SK-MEL-5 (cell line): ENCODE data around the gene THOC2. TPM values are rescaled to one million over a fixed set of nuclear protein-coding genes. Genes with fewer than 3 reads are reported as not detected.
"Not testable (repeated sequence)": the region's sequence is repeated elsewhere in the genome, so short reads cannot be mapped to it uniquely, and the experiment has no call there.

Experiments used
- DNase-seq: peaks from one replicate; pipeline ENCODE4 v3.0.0-alpha.2; 2016; ENCODE audit warnings: low read depth, low spot score
- in situ Hi-C: cut with HindIII; loops from 2 replicates; pipeline ENCODE4 v1.10.0; 2016; ENCODE audit warnings: low sequenced_read_pairs, high pct_unique_total_duplicates, low pct_unique_long_range_greater_than_20kb
- total RNA-seq: library from RNA; depleted of rRNA; stranded (reverse); fragments of >200 nt; shearing (Covaris generic); gene quantifications from 2 replicates; pipeline ENCODE4 v1.2.3, GENCODE V29; 2014

Gene THOC2
- total RNA-seq, 1 experiment from 2014 or later, result 59.7 TPM

DNA sequence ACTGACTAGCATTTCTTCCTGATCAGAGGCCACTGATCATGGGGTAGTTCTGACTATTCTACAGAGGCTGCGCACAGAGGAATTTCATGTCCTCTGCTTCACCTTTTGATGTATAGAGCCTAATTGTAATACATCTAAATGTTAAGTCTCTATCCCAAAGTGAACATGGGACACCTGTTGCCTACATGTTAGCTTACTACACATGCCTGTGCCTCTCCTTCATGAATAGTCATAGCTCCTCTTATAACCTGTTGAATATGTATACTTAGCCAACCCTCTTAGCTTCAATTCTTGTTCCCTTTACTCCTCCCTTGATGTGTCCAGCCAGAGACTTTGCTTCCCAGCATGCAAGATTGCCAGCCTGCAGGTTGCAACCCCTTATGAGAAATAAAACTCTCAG, 9.6 kb upstream of the THOC2 start:
- in situ Hi-C loops, result no loop called here
- no peak for DNase-seq

DNA sequence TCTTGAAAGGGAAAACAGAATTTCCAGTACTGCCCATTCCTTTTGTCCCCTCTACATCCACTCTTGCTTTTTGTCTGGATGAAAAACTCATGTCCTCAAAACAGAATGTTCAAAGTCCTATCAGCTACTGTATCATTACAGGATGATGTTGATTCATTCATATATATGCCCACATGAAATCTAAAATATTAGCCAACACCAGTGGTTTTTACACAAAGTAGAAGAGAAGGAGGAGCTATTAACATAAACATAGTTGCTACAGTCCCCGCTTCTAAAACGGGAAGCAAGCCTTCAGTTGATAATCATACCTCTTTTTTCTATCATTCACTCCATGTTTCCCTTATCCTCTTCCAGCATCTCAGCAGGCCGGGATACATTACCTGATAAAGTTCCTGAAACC, 7.7 kb upstream of the THOC2 start:
- no peak for DNase-seq
- in situ Hi-C loops, result no loop called here

DNA sequence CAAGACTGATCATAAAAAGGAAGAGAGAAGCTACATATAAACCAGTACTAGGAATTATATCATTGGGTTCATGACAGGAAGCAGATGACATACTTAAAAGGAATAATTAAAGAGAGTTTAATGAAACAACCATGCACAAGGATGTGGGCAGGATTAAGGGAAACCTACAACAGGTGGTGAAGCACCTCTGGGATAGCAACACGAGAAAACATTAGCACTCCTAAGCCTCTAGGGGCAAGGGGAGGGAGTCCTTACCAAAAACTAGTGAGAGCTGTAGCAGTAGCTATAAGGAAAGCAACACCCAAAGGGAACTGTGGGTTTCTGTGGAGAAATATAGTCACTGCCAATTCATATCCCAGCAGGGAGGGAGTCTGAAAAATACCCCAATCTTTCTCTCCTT, 7.2 kb upstream of the THOC2 start:
- in situ Hi-C loops, result no loop called here
- DNase-seq, result peak; percentile 3

DNA sequence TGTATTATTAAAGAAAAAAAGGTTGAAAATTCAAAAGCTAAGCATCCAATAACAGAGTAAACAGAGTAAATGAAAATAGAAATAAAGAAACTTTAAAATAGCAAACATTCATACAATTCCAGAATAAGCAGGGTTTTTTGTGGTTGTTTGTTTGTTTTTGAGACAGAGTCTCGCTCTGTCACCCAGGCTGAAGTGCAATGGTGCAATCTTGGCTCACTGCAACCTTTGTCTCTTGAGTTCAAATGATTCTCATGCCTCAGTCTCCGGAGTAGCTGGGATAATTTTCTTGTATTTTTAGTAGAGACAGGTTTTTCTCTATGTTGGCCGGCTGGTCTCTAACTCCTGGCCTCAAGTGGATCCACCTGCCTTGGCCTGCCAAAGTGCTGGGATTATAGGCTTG, 6.6 kb upstream of the THOC2 start:
- in situ Hi-C loops, result no loop called here

DNA sequence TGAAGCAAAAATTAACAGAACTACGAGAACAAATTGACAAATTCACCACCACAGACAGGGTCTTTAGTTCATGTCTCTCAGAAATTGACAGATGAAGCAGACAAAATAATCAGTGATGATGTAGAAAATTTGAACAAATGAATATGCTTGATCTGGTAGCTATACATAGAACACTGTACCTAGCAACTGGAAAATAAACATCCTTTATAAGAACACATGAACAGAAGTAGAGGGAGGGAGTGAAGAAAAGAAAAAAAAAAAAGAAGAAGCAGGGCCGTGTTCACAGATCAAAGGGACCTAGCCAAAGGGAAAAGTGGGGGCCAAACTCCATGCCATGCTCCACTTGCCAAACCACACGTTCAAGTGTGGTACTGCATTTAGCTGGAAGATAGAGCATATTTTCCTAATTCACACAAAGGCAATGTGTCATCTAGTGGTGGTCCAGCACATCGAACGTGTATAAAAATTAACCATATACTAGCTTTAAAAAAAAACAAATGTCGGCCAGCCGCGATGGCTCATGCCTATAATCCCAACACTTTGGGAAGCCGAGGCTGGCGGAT, 5.6 kb upstream of the THOC2 start:
- in situ Hi-C loops, result no loop called here
- DNase-seq, result peak; percentile 13

More for the DNA sequence above, 6.6 kb upstream of the THOC2 start:
- no peak for DNase-seq

DNA sequence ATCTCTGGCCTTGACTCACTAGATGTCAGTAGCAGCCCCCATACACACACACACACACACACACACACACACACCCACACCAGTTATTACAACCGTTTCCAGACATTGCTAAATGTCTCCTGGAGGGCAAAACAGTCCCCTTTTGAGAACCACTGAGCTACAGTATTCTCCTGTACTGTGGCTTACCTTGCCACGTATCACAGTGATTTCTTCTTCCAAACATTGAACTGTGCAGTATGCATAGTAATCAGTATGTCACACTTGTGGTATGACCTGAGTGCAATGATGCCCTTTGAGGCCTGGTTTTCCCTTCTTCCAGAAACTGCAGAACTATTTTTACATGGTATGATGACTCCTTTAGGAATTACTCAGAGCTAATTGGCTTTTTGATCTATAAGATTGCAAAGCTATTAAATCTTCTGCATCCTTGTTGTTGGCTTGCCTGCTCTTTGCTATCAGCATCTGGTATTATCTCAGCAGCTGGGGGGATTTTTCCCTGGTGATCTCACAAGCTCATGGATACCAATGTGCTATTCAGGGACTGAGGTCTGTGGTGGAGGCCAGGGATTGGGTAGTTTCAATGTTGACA, 3.6 kb upstream of the THOC2 start:
- in situ Hi-C loops, result no loop called here
- DNase-seq, result peak; percentile 7

DNA sequence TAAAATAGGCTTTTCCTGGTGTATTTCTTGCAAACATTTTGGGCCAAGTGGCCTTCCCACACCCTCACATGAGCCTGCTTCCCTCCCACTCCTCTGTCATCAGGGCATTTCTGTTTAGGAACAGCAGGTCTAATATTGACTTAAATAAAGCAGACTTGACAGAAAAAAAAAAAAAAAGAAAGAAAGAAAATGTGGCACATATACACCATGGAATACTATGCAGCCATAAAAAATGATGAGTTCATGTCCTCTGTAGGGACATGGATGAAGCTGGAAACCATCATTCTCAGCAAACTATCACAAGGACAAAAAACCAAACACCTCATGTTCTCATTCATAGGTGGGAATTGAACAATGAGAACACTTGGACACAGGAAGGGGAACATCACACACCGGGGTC, 2.3 kb upstream of the THOC2 start:
- DNase-seq, in situ Hi-C loops: not testable (repeated sequence)

DNA sequence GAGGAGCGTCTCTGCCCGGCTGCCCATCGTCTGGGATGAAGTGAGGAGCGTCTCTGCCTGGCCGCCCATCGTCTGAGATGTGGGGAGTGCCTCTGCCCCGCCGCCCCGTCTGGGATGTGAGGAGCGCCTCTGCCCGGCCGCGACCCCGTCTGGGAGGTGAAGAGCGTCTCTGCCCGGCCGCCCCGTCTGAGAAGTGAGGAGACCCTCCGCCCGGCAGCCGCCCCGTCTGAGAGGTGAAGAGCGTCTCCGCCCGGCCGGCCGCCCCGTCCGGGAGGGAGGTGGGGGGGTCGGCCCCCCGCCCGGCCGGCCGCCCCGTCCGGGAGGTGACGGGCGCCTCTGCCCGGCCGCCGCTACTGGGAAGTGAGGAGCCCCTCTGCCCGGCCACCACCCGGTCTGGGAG, 1.2 kb upstream of the THOC2 start:
- DNase-seq, in situ Hi-C loops: not testable (repeated sequence)

DNA sequence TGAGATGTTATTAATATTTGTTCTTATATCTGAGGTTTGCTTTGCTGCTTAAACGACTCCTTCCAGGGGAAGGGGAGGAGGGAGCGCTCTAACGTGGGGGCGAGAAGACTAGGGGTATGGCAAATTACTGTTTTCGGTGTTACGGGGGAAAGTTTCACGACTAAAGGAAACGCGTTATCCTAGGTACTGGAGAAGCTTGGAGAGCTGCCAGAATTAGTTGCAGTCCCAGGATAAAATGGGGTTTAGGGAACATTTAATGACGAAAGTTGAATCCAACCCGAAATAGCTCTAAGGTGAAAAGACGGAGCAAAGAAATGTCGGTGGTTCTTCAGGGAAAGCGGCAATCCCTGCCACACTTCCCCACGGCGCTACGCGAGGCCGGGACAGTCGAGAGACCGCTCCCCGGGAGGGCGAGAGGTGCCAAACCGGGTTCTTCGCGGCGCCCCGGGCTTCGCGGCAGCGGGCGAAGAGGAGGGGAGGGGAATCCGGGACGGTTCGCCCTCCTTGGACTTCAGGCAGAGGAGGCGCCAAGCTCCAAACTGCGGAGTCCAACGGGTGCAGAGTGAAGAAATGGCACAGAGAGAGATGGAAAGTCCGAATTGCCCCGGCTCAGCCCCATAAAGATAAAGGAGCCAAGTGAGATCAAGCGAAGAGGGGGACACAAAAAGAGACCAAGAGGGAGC, 724 bp downstream of the THOC2 start:
- in situ Hi-C loops, result no loop called here
- peak; percentile 0 for DNase-seq

DNA sequence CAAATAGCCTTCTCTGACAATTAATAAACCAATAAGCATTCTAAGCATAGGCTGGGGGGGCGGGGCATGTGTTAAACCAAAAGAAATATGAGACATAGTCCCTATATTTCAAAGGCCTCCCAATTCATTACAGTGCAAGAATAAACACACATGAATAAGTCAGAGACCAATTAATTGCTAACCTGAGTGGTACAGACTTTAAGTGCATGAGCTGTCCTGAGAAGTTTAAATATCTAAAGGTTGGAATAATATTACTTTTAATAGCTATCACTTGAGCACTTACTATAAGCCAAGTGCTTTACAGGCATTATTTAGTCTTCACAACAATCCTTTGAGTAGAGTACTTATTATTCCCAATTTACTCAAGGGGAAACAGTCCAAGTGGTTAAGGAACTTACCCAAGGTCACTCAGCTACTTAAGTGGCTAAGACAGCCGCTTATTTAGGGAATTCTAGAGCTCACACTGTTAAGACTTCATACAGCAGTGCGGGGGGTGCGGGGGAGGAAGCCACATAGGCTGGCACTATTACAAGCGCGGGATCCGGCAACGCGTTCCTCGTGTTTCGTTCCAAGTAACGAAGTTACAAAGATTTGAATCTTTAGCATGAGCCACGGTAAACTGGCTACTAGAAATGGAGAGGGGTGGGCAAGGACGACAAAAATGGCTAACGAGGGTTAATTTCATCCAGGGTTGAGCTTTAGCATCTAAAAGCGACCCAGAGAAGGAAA, 1.4 kb downstream of the THOC2 start:
- DNase-seq, result peak; percentile 7

DNA sequence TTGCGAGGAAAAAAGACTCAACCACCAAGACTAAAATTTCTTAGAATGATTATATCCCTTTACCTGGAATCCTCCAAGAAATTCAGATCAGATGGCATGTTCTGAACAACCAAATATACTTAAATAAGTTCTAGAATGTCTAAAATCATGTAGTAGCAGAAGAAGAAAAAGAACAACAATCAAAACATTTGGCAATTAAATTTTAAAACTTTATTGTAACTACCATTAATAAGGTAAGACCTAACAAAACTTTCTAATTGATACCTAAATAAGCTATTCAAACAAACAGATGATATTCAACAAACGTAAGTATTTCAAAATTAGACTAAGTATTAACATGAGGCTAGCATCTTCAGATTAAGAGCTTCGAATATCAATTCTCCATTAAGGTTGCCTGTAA, 4.3 kb downstream of the THOC2 start:
- DNase-seq, result no peak
- in situ Hi-C loops, result no loop called here

More for the DNA sequence above, 1.4 kb downstream of the THOC2 start:
- in situ Hi-C loops, result no loop called here

DNA sequence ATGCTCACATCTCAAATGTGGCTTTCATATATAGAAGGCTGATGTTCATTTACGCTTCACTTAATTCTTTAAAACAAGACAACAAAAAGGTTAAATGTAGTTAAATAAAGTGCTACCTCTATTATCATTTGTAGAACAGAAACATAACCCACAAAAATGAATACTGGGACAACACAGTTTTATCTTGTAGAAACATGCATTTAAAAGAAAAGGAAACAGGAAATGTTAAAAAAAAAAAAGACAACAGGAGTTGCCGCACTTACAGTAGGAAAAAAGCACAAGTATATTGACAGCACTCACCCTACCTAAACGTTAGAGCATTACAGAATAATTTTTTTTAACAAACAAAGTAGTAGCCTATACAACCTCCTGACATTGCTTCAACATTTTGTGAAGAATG, 4.8 kb downstream of the THOC2 start:
- in situ Hi-C loops, result no loop called here
- no peak for DNase-seq

DNA sequence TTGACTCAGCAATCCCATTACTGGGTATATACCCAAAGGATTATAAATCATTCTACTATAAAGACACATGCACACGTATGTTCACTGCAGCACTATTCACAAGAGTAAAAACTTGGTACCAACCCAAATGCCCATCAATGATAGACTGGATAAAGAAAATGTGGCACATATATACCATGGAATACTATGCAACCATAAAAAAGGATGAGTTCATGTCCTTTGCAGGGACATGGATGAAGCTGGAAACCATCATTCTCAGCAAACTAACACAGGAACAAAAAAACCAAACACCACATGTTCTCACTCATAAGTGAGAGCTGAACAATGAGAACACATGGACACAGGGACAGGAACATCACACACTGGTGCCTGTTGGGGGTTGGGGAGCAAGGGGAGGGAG, 10.7 kb downstream of the THOC2 start:
- in situ Hi-C loops, DNase-seq: not testable (repeated sequence)

DNA sequence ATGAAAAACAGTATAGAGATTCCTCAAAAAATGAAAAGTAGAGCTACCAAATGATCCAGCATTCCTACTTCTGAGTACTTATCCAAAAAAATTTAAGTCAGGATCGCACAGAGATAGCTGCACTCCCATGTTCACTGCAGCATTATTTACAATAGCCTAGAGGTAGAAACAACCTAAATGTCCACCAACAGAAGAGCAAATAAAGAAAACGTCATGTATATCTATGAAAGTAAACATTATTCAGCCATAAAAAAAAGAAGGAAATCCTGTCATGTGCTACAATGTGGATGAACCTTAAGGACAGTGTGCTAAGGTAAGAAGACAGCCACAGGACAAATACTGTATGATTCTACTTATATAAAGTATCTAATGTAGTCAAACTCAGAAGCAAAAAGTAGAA, 12.4 kb downstream of the THOC2 start:
- in situ Hi-C loops, result no loop called here

DNA sequence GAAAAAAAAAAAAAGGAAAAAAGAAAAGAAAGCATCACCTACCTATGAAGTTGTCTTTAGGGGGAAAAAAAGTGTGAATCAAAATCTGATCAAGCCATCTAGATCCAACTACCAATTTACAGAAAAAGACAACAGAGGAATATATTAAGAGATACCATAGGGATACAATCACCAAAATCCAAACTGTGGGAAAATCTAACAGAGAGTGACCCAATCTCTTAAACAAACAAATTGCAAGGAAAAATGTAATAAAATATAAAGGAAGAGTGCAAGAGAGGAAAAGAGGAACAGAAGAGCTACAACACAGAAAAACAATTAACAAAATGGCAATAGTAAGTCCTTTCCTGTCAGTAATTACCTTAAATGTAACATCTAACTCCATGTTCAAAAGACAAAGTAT, 19.0 kb downstream of the THOC2 start:
- in situ Hi-C loops, result no loop called here
- no peak for DNase-seq

More for the DNA sequence above, 12.4 kb downstream of the THOC2 start:
- peak; percentile 10 for DNase-seq

DNA sequence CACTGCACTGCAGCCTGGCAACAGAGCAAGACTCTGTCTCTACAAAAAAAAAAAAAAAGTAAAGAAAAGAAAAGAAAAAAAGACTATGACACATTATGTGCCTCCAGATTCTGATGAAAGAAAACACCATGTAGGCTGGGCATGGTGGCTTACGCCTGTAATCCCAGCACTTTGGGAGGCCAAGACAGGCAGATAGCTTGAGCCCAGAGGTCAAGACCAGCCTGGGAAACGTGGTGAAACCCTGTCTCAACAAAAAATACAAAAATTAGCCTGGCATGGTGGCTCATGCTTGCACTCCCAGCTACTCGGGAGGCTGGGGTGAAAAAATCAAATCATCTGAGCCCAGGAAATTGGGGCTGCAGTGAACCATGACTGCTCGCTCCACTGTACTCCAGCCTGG, 19.4 kb downstream of the THOC2 start:
- no peak for DNase-seq
- in situ Hi-C loops, result no loop called here

DNA sequence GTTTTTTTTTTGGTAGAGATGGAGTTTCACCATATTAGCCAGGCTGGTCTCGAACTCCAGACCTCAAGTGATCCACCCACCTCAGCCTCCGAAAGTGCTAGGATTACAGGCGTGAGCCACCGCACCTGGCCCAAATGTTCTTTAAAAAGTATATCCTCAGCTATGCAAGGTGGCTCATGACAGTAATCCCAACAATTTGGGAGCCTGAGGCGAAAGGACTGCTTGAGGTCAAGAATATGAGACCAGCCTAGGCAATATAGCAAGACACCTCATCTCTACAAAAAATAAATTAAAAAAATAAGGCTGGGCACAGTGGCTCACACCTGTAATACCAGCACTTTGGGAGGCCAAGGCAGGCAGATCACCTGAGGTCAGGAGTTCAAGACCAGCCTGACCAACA, 21.7 kb downstream of the THOC2 start:
- in situ Hi-C loops, result not testable (repeated sequence)

DNA sequence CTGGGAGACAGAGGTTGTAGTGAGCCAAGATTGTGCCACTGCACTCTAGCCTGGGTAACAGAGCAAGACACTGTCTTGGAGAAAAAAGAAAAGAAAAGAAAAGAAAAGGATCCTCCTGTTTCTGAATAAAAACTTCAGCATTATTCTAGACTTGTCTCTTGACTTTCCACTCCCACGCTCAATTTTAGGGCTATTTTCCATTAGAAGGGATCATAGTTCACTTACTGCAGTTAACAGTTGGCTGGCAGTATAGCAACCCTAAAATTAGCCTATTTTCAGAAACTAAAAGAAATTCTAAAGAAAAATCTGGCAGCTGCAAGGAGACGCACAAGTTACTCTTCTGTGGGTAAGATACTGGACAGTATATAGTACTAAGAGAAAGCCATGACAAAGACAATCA, 28.1 kb downstream of the THOC2 start:
- in situ Hi-C loops, result no loop called here
- no peak for DNase-seq

More for the DNA sequence above, 21.7 kb downstream of the THOC2 start:
- DNase-seq, result not testable (repeated sequence)
